Islet precursor cell (in vitro differentiated cells): ENCODE measurements around the gene TSPY4.
"Not testable (repeated sequence)": the region's sequence is repeated elsewhere in the genome, so short reads cannot be mapped to it uniquely, and the experiment has no call there.

ENCODE experiments used
- DNase-seq: peaks from one replicate; pipeline ENCODE4 v3.0.0-alpha.2; 2018

The TSPY4 gene, protein sequence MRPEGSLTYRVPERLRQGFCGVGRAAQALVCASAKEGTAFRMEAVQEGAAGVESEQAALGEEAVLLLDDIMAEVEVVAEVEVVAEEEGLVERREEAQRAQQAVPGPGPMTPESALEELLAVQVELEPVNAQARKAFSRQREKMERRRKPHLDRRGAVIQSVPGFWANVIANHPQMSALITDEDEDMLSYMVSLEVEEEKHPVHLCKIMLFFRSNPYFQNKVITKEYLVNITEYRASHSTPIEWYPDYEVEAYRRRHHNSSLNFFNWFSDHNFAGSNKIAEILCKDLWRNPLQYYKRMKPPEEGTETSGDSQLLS

DNA sequence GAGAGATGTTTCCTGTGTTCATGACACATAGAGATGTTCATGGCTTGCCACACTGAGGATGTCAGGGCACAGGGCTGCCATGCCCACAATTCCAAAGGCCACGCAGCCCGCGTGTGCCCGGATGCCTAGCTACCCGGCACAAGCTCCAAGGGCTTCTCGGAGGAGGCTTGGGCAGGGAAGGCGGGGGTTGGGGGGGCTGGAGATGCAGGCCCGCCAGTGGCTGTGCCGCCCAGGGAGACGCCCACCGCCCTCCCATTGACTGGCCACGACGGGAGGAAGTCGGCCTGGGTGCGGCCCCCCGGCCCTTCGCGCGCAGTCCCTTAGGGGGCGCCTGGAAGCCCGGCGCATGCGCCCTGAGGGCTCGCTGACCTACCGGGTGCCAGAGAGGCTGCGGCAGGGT lies at the start of gene TSPY4:
Gene TSPY4 (plus strand): TSS at position 301 of the 400 bp plus-strand sequence. CDS start 46 bp downstream, at position 347.
- DNase-seq = not testable (repeated sequence)

DNA sequence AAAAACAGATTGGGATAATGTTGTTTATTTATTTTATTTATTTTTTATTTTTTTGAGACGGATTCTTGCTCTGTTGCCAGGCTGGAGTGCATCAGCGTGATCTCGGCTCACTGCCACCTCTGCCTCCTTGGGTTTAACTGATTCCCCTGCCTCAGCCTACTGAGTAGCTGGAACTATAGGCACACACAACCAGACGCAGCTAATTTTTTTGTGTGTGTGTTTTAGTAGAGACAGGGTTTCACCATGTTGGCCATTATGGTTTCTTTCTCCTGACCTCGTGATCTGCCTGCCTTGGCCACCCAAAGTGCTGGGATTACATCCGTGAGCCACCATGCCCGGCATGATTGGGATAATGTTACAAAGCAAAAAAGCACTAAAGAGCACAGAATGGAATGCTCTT lies 16.3 kb upstream of the TSPY4 start:
- no peak for DNase-seq

DNA sequence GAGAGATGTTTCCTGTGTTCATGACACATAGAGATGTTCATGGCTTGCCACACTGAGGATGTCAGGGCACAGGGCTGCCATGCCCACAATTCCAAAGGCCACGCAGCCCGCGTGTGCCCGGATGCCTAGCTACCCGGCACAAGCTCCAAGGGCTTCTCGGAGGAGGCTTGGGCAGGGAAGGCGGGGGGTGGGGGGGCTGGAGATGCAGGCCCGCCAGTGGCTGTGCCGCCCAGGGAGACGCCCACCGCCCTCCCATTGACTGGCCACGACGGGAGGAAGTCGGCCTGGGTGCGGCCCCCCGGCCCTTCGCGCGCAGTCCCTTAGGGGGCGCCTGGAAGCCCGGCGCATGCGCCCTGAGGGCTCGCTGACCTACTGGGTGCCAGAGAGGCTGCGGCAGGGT lies 20.2 kb downstream of the TSPY4 start, which contains the start of gene TSPY8:
Gene TSPY8 (plus strand): TSS at position 301 of the 400 bp plus-strand sequence. CDS start 46 bp downstream, at position 347.
- not testable (repeated sequence) for DNase-seq
